H1 (cell line): ENCODE measurements around the gene PGLYRP2. TPM values are rescaled to one million over a fixed set of nuclear protein-coding genes. Genes with fewer than 3 reads are reported as not detected.
A peak's percentile ranks its signal among the peaks of the same experiment; 100 is the strongest.

ENCODE experiments used
- CTCF ChIA-PET: fragments of 300-600 bp; sonication (Branson Sonifier 250); formaldehyde crosslinking; loops from one replicate; lab custom pipeline; 2021; ENCODE audit not compliant: partially characterized antibody; lab: Charles Lee
- POLR2A ChIA-PET: fragments of 300-600 bp; sonication (Branson Sonifier 250); formaldehyde crosslinking; loops from one replicate; lab custom pipeline; 2021; ENCODE audit warnings: inconsistent platforms; ENCODE audit not compliant: partially characterized antibody; lab: Charles Lee
- DNase-seq, 2 experiments: peaks; one replicate each; pipeline versions ENCODE4 v3.0.0 to v3.0.0-alpha.2; 2010 to 2022; ENCODE audit warnings: low spot score in 2 of 2, low read depth in 1 of 2, mixed read lengths in 1 of 2
- FAIRE-seq: peaks from 2 replicates; lab custom pipeline; 2011; peaks lifted over from hg19 to GRCh38; lab: Jason Lieb, UNC
- H2AFZ ChIP-seq: 2 replicates; pipeline ENCODE4 v1.8.1; 2012; ENCODE audit warnings: low read length, inconsistent platforms
- H2AK5ac ChIP-seq: 2 replicates; pipeline ENCODE4 v1.6.1; 2013; ENCODE audit warnings: low read depth, low read length
- H2BK120ac ChIP-seq: replicated peaks from 2 replicates; pipeline ENCODE3; 2013; ENCODE audit warnings: low read depth, low read length, inconsistent platforms
- H2BK12ac ChIP-seq: 2 replicates; pipeline ENCODE4 v1.6.1; 2013; ENCODE audit warnings: low read depth, low read length
- H2BK15ac ChIP-seq: 2 replicates; pipeline ENCODE4 v1.6.1; 2013; ENCODE audit warnings: low read length
- H2BK20ac ChIP-seq: 2 replicates; pipeline ENCODE4 v1.6.1; 2013; ENCODE audit warnings: low read length
- H2BK5ac ChIP-seq: 2 replicates; pipeline ENCODE4 v1.6.1; 2013; ENCODE audit warnings: low read depth, low read length
- H3K14ac ChIP-seq: 2 replicates; pipeline ENCODE4 v1.6.1; 2013; ENCODE audit warnings: inconsistent platforms; ENCODE audit not compliant: insufficient read length
- H3K18ac ChIP-seq: 2 replicates; pipeline ENCODE4 v1.6.1; 2013; ENCODE audit warnings: low read length; ENCODE audit errors: extremely low read depth
- H3K23ac ChIP-seq: 2 replicates; pipeline ENCODE4 v1.6.1; 2013; ENCODE audit warnings: inconsistent platforms; ENCODE audit not compliant: insufficient read length
- H3K23me2 ChIP-seq: 2 replicates; pipeline ENCODE4 v1.6.1; 2013; ENCODE audit warnings: low read depth, low read length
- H3K27ac ChIP-seq: 2 replicates; pipeline ENCODE4 v1.6.1; 2011; ENCODE audit warnings: low read depth, low read length, inconsistent platforms
- H3K27me3 ChIP-seq, 4 experiments: replicated peaks in 1 of 4; 1 replicate in 1 of 4; 2 replicates in 3 of 4; pipeline versions ENCODE4 v1.6.1 to v1.8.1; 2011 to 2013; ENCODE audit warnings: low read length in 3 of 4, mild to moderate bottlenecking in 3 of 4, inconsistent platforms in 2 of 4, mixed read lengths in 2 of 4, moderate library complexity in 1 of 4; ENCODE audit not compliant: control insufficient read depth in 3 of 4, insufficient read depth in 3 of 4; ENCODE audit errors: extremely low read depth in 1 of 4
- H3K36me3 ChIP-seq, 4 experiments: 2 replicates each; pipeline versions ENCODE4 v1.6.1 to v1.8.1; 2011 to 2013; ENCODE audit warnings: mild to moderate bottlenecking in 4 of 4, low read length in 3 of 4, moderate library complexity in 2 of 4, control low read depth in 1 of 4, inconsistent platforms in 1 of 4; ENCODE audit not compliant: insufficient read depth in 4 of 4, control insufficient read depth in 2 of 4
- H3K4ac ChIP-seq: replicated peaks from 2 replicates; pipeline ENCODE3; 2013; ENCODE audit warnings: low read length, low read depth, mixed read lengths, inconsistent platforms; ENCODE audit not compliant: insufficient read length
- H3K4me1 ChIP-seq, 4 experiments: replicated peaks in 1 of 4; 1 replicate in 1 of 4; 2 replicates in 3 of 4; pipeline versions ENCODE4 v1.6.1 to v1.8.1; 2011 to 2013; ENCODE audit warnings: low read length in 3 of 4, inconsistent platforms in 2 of 4, mixed read lengths in 1 of 4; ENCODE audit not compliant: insufficient read depth in 4 of 4, control insufficient read depth in 3 of 4
- H3K4me2 ChIP-seq, 2 experiments: 2 replicates each; pipeline versions ENCODE4 v1.6.1 to v1.8.1; 2011 to 2013; ENCODE audit warnings: low read depth in 2 of 2, low read length in 2 of 2, control low read depth in 1 of 2, inconsistent platforms in 1 of 2, mild to moderate bottlenecking in 1 of 2; ENCODE audit not compliant: insufficient read depth in 1 of 2
- H3K4me3 ChIP-seq, 4 experiments: fragments of 200-600, 300-600 bp in 1 of 4; sonication (generic), shearing (Covaris generic), sonication (Bioruptor Twin) in 1 of 4; 2 replicates each; pipeline versions ENCODE4 v1.5.1 to v1.8.1; 2011 to 2016; ENCODE audit warnings: low read length in 4 of 4, low read depth in 3 of 4, control low read depth in 2 of 4, inconsistent platforms in 2 of 4, mild to moderate bottlenecking in 2 of 4, mixed read lengths in 1 of 4, moderate library complexity in 1 of 4; ENCODE audit not compliant: insufficient read depth in 2 of 4; ENCODE audit errors: extremely low read depth in 1 of 4
- H3K56ac ChIP-seq: replicated peaks from 2 replicates; pipeline ENCODE3; 2013; ENCODE audit warnings: low read depth, mild to moderate bottlenecking, mixed read lengths, low read length, inconsistent platforms; ENCODE audit not compliant: insufficient read length
- H3K79me1 ChIP-seq: 2 replicates; pipeline ENCODE4 v1.6.1; 2013; ENCODE audit warnings: low read depth, low read length, control low read depth
- H3K79me2 ChIP-seq, 2 experiments: 2 replicates each; pipeline versions ENCODE4 v1.6.1 to v1.8.1; 2012 to 2013; ENCODE audit warnings: low read length in 2 of 2, mild to moderate bottlenecking in 2 of 2, inconsistent platforms in 1 of 2; ENCODE audit not compliant: insufficient read depth in 2 of 2, control insufficient read depth in 1 of 2
- H3K9ac ChIP-seq, 4 experiments: replicated peaks in 1 of 4; 1 replicate in 1 of 4; 2 replicates in 3 of 4; pipeline versions ENCODE4 v1.6.1 to v1.8.1; 2011 to 2013; ENCODE audit warnings: low read depth in 3 of 4, low read length in 3 of 4, control low read depth in 2 of 4, mild to moderate bottlenecking in 2 of 4, moderate library complexity in 2 of 4, inconsistent platforms in 1 of 4; ENCODE audit errors: extremely low read depth in 1 of 4
- H3K9me3 ChIP-seq, 2 experiments: 2 replicates each; pipeline versions ENCODE4 v1.6.1 to v1.8.1; 2012 to 2013; ENCODE audit warnings: mild to moderate bottlenecking in 2 of 2, moderate library complexity in 2 of 2, control low read depth in 1 of 2, inconsistent platforms in 1 of 2, low read depth in 1 of 2, low read length in 1 of 2, mixed read lengths in 1 of 2; ENCODE audit not compliant: insufficient read depth in 2 of 2
- H4K20me1 ChIP-seq, 2 experiments: replicated peaks in 1 of 2; 2 replicates each; pipeline versions ENCODE3 to v1.8.1; 2011 to 2013; ENCODE audit warnings: inconsistent platforms in 2 of 2, low read length in 2 of 2, mild to moderate bottlenecking in 1 of 2; ENCODE audit not compliant: insufficient read depth in 2 of 2, control insufficient read depth in 1 of 2
- H4K5ac ChIP-seq: 2 replicates; pipeline ENCODE4 v1.6.1; 2013; ENCODE audit warnings: low read length, low read depth, mixed read lengths, inconsistent platforms; ENCODE audit not compliant: insufficient read length
- H4K8ac ChIP-seq: 2 replicates; pipeline ENCODE4 v1.8.0; 2013; ENCODE audit warnings: mild to moderate bottlenecking, moderate library complexity, low read length, inconsistent platforms; ENCODE audit not compliant: insufficient read depth; ENCODE audit errors: extremely low read depth
- H4K91ac ChIP-seq: replicated peaks from 2 replicates; pipeline ENCODE3; 2013; ENCODE audit warnings: low read length, mixed read lengths, inconsistent platforms; ENCODE audit not compliant: insufficient read length
- CBX5 ChIP-seq: fragments of 300-800, 300-1000 bp; sonication (generic); IDR thresholded peaks from 2 replicates; pipeline ENCODE4 v1.7.1; 2016; ENCODE audit warnings: antibody characterized with exemption, low read length, low read depth
- CBX8 ChIP-seq: fragments of 300-800, 300-1000 bp; sonication (generic); IDR thresholded peaks from 2 replicates; pipeline ENCODE4 v1.7.1; 2016; ENCODE audit warnings: low read depth, low read length, borderline replicate concordance
- CTBP2 ChIP-seq: IDR thresholded peaks from 2 replicates; pipeline ENCODE4 v1.7.0; 2011; ENCODE audit warnings: borderline replicate concordance, mild to moderate bottlenecking, moderate library complexity, mixed read lengths, low read length; ENCODE audit not compliant: insufficient read depth, insufficient read length
- RNF2 ChIP-seq: fragments of 200-900, 300-1000 bp; sonication (generic); IDR thresholded peaks from 2 replicates; pipeline ENCODE4 v1.7.1; 2016; ENCODE audit warnings: borderline replicate concordance, low read depth, mild to moderate bottlenecking, antibody characterized with exemption, low read length; ENCODE audit not compliant: poor library complexity, severe bottlenecking; ENCODE audit errors: missing control alignments
- SIN3A ChIP-seq, 2 experiments: IDR thresholded peaks in 1 of 2; conservative IDR thresholded peaks in 1 of 2; 2 replicates each; pipeline ENCODE4 v1.6.1; 2011 to 2012; ENCODE audit warnings: low read length in 2 of 2, improper control_type of control experiment in 1 of 2, low read depth in 1 of 2, mild to moderate bottlenecking in 1 of 2
- WGBS, 2 experiments: shearing (Covaris generic) in 1 of 2; methylation state at CpG; one replicate each; pipeline versions ENCODE4 v1.1.6 to v1.1.7; 2013 to 2015; ENCODE audit warnings: low lambda C conversion rate in 2 of 2, mixed read lengths in 2 of 2, inconsistent platforms in 1 of 2, low coverage in 1 of 2, missing lambda C conversion rate in 1 of 2; ENCODE audit not compliant: insufficient replicate concordance in 2 of 2, insufficient coverage in 1 of 2, insufficient read length in 1 of 2; ENCODE audit errors: extremely low coverage in 1 of 2, missing lambda C conversion rate in 1 of 2; 5-methylcytosine and 5-hydroxymethylcytosine counted together
- polyA plus RNA-seq, 7 experiments: library from polyadenylated mRNA; depleted of rRNA in 3 of 7; stranded (reverse) in 5 of 7; unstranded in 2 of 7; fragments of >200 nt in 5 of 7; fragments of 200-250 nt in 2 of 7; gene quantifications; 1 replicate in 5 of 7; 2 replicates in 1 of 7; 4 replicates in 1 of 7; pipeline versions ENCODE4 v1.2.1 to v1.2.3, GENCODE V29; 2011 to 2013; ENCODE audit warnings: missing spikeins in 2 of 7, mixed read lengths in 2 of 7
- total RNA-seq: library from RNA; stranded (reverse); fragmentation: NEBNext Ultra II Directional; extraction: Animal tissue kit (Norgen Biotek cat#: 25700); gene quantifications from 2 replicates; pipeline ENCODE4 v1.2.1, GENCODE V29; 2021

Gene PGLYRP2
- total and polyA plus RNA-seq, 2 of the 8 experiments (the other 6 are each of a cell fraction or from before 2014, with no cell fraction given), result not detected

- H3K23ac ChIP-seq, result no peak overlapping the region
- H4K8ac ChIP-seq, result no peak overlapping the region
- no peak overlapping the region for H2BK120ac ChIP-seq
- 52% methylated on average over 7 of the region's 7 CpGs; no CpG with 5 or more reads in 1 of the 2 experiments for WGBS, 2 experiments
- H4K5ac ChIP-seq, result no peak overlapping the region
- H2BK20ac ChIP-seq, result no peak overlapping the region
- H3K56ac ChIP-seq, result no peak overlapping the region
- H2BK12ac ChIP-seq, result no peak overlapping the region
- no peak overlapping the region for H3K14ac ChIP-seq
- FAIRE-seq (no peak), DNase-seq (no peak)
- peak overlapping the region in 3 of 4 experiments; percentile 34 to 80 (median 71); a peak in 5 of 7 replicates for H3K9ac ChIP-seq
- no peak overlapping the region for H4K91ac ChIP-seq
- H3K4me1 ChIP-seq, result peaks cover 0 to 13% (median 8%) of the 10 kb centered on the region in 4 experiments; a peak in 6 of 7 replicates
- H3K4ac ChIP-seq, result no peak overlapping the region
- POLR2A ChIA-PET, result interaction anchor here (1.2 to 5.0 kb wide), 3 partner anchors 12 to 52 kb away, joined by 3 to 71 read pairs (median 5); partner anchors contain the start of genes AKAP8 and AKAP8L
- peak overlapping the region; percentile 30; the same call in 1 of the 2 replicates for H3K27ac ChIP-seq
- peaks cover 0 to 29% of the 10 kb centered on the region in 2 experiments; a peak in 2 of 4 replicates for H3K79me2 ChIP-seq
- H2BK5ac ChIP-seq, result no peak overlapping the region
- H2AK5ac ChIP-seq, result no peak overlapping the region
- peaks cover 1 to 9% (median 2%) of the 10 kb centered on the region in 4 experiments; a peak in 5 of 8 replicates for H3K36me3 ChIP-seq
- H3K79me1 ChIP-seq, result peaks cover 22% of the 10 kb centered on the region
- peak overlapping the region; percentile 64 to 89 (median 76) for H3K4me3 ChIP-seq
- peaks cover 11 to 12% of the 10 kb centered on the region in 2 experiments for H4K20me1 ChIP-seq
- no peaks in the 10 kb centered on the region; a peak in 1 of 7 replicates for H3K27me3 ChIP-seq
- 0 out of 2 replicates have a peak overlapping the region, but pooled peaks have one; percentile 16 for H2BK15ac ChIP-seq
- CTCF ChIA-PET, result interaction anchor here (1.3 to 5.1 kb wide), 3 partner anchors 11 to 181 kb away, joined by 3 to 28 read pairs (median 6); partner anchors contain the start of gene AKAP8L
- H3K4me2 ChIP-seq, result peak overlapping the region; percentile 90 to 91
- no peaks in the 10 kb centered on the region for H3K9me3 ChIP-seq
- no peak overlapping the region for H2AFZ ChIP-seq
- H3K23me2 ChIP-seq, result peaks cover 10% of the 10 kb centered on the region
- TF ChIP-seq CBX5 (no peak), RNF2 (no peak), SIN3A (conservative IDR thresholded peaks at IDR 0.05 in 1 of 2, IDR thresholded peaks at IDR 0.05 in 1 of 2; ENCODE audit: low read depth in 1 of 2, low read length in 2 of 2) (no peak), CBX8 (no peak), CTBP2 (no peak)
- no peak overlapping the region; the same call in 1 of the 2 replicates for H3K18ac ChIP-seq
Measured at GRCh38 chr19:15431396-15432017, 47.8 kb downstream of the PGLYRP2 start.
